Midbrain (tissue), 1 donor: ENCODE measurements around the gene ARHGEF28.

ENCODE experiments used
- DNase-seq: peaks from one replicate; lab custom pipeline; 2025; lab: John Stamatoyannopoulos, UW

ARHGEF28 gene

GRCh38 chr5:73938280-73938937, 312.4 kb downstream of the ARHGEF28 start:
- no peak for DNase-seq

- no peak for DNase-seq
Measured at GRCh38 chr5:73938938-73939320, 312.9 kb downstream of the ARHGEF28 start.

GRCh38 chr5:73939557-73939956, 313.6 kb downstream of the ARHGEF28 start:
- no peak for DNase-seq

GRCh38 chr5:73940026-73940425, 314.0 kb downstream of the ARHGEF28 start:
- DNase-seq, result no peak

GRCh38 chr5:73940801-73941200, 314.8 kb downstream of the ARHGEF28 start:
- DNase-seq, result no peak

GRCh38 chr5:73942783-73943182, 316.8 kb downstream of the ARHGEF28 start:
- DNase-seq, result no peak

- no peak for DNase-seq
Measured at GRCh38 chr5:73943397-73943796, 317.4 kb downstream of the ARHGEF28 start.

GRCh38 chr5:73944581-73944980, 318.6 kb downstream of the ARHGEF28 start:
- DNase-seq, result no peak

GRCh38 chr5:73945505-73945904, 319.5 kb downstream of the ARHGEF28 start:
- DNase-seq, result no peak

- DNase-seq, result no peak
Measured at GRCh38 chr5:73946278-73946677, 320.3 kb downstream of the ARHGEF28 start.

GRCh38 chr5:73946919-73947602, 321.1 kb downstream of the ARHGEF28 start:
- DNase-seq, result no peak

- DNase-seq, result no peak
Measured at GRCh38 chr5:73947906-73948640, 322.1 kb downstream of the ARHGEF28 start.

GRCh38 chr5:73948720-73949119, 322.7 kb downstream of the ARHGEF28 start:
- DNase-seq, result no peak

- no peak for DNase-seq
Measured at GRCh38 chr5:73950441-73950873, 324.5 kb downstream of the ARHGEF28 start.

- DNase-seq, result no peak
Measured at GRCh38 chr5:73950912-73951430, 325.0 kb downstream of the ARHGEF28 start.

- DNase-seq, result no peak
Measured at GRCh38 chr5:73952872-73953271, 326.9 kb downstream of the ARHGEF28 start.

- no peak for DNase-seq
Measured at GRCh38 chr5:73954381-73954780, 328.4 kb downstream of the ARHGEF28 start.

GRCh38 chr5:73955271-73955846, 329.4 kb downstream of the ARHGEF28 start:
- DNase-seq, result no peak

GRCh38 chr5:73957397-73958001, 331.5 kb downstream of the ARHGEF28 start:
- no peak for DNase-seq

GRCh38 chr5:73958037-73958436, 332.0 kb downstream of the ARHGEF28 start:
- no peak for DNase-seq

- DNase-seq, result no peak
Measured at GRCh38 chr5:73960023-73960422, 334.0 kb downstream of the ARHGEF28 start.

- DNase-seq, result no peak
Measured at GRCh38 chr5:73960426-73960825, 334.4 kb downstream of the ARHGEF28 start.
